HCT116 (cell line): Measurements from ENCODE around the gene DDX1. TPM values are rescaled to one million over a fixed set of nuclear protein-coding genes. Genes with fewer than 3 reads are reported as not detected.

ENCODE experiments used
- ATAC-seq: fragments of 200-7000 bp; cut with Tn5 transposase; 2 replicates; pipeline ENCODE4 v1.9.1; 2020; ENCODE audit warnings: mild to moderate bottlenecking, moderate library complexity
- BruUV-seq: library from RNA; stranded (reverse); fragments of 400-500 nt; replicated peaks from 2 replicates; lab custom pipeline; 2021; lab: Mats Ljungman, UMichigan
- CTCF ChIA-PET: fragments of 300-600 bp; sonication (Branson Sonifier 250); formaldehyde crosslinking; loops from one replicate; lab custom pipeline; 2021; ENCODE audit warnings: antibody characterized with exemption; lab: Charles Lee
- POLR2A ChIA-PET: fragments of 300-600, 350-600 bp; sonication (Branson Sonifier 250); formaldehyde crosslinking; loops from one replicate; lab custom pipeline; 2021; ENCODE audit warnings: antibody characterized with exemption; lab: Charles Lee
- RAD21 ChIA-PET, 2 experiments: fragments of 300-600 bp; sonication (Branson Sonifier 250); formaldehyde crosslinking; loops; one replicate each; lab custom pipeline; 2023; ENCODE audit warnings: low total read pairs in 2 of 2; ENCODE audit not compliant: uncharacterized antibody in 2 of 2, unreplicated experiment in 2 of 2, low non-redundant PET in 1 of 2; lab: Charles Lee
- DNase-seq: peaks from one replicate; pipeline ENCODE4 v3.0.0-alpha.2; 2010; ENCODE audit warnings: low read depth, low spot score
- H2AFZ ChIP-seq: fragments of 200-600 bp; shearing (Covaris generic), sonication (generic); 2 replicates; pipeline ENCODE4 v1.6.1; 2017; ENCODE audit warnings: low read depth, mixed run types, mixed read lengths, antibody characterized with exemption, low read length; ENCODE audit not compliant: poor library complexity, severe bottlenecking
- H3K27ac ChIP-seq: 2 replicates; pipeline ENCODE4 v1.5.1; 2012; ENCODE audit warnings: low read depth, low read length
- H3K27me3 ChIP-seq: fragments of 200-600 bp; sonication (generic); 2 replicates; pipeline ENCODE4 v1.6.1; 2016; ENCODE audit warnings: mixed run types, low read length, mixed read lengths; ENCODE audit not compliant: insufficient read depth
- H3K36me3 ChIP-seq, 2 experiments: fragments of 200-500 bp in 1 of 2; fragments of 200-600 bp in 1 of 2; sonication (Bioruptor generic) in 1 of 2; sonication (generic) in 1 of 2; 2 replicates each; pipeline versions ENCODE4 v1.5.1 to v1.6.1; 2014 to 2016; ENCODE audit warnings: low read length in 2 of 2, inconsistent platforms in 1 of 2, mixed read lengths in 1 of 2, mixed run types in 1 of 2; ENCODE audit not compliant: insufficient read depth in 2 of 2, control insufficient read depth in 1 of 2
- H3K4me1 ChIP-seq, 2 experiments: fragments of 200-600 bp in 1 of 2; sonication (generic) in 1 of 2; 2 replicates each; pipeline versions ENCODE4 v1.5.1 to v1.6.1; 2012 to 2017; ENCODE audit warnings: low read length in 2 of 2, inconsistent platforms in 1 of 2, mild to moderate bottlenecking in 1 of 2, mixed read lengths in 1 of 2, mixed run types in 1 of 2, moderate library complexity in 1 of 2; ENCODE audit not compliant: insufficient read depth in 2 of 2, control insufficient read depth in 1 of 2
- H3K4me2 ChIP-seq: fragments of 200-600 bp; sonication (generic); 2 replicates; pipeline ENCODE4 v1.6.1; 2017; ENCODE audit warnings: mixed run types, low read length, mixed read lengths
- H3K4me3 ChIP-seq, 2 experiments: fragments of 200-600 bp in 1 of 2; sonication (generic) in 1 of 2; replicated peaks in 1 of 2; 2 replicates each; pipeline ENCODE4 v1.5.1; 2011 to 2016; ENCODE audit warnings: low read length in 2 of 2, control low read depth in 1 of 2, low read depth in 1 of 2, mild to moderate bottlenecking in 1 of 2, mixed read lengths in 1 of 2, mixed run types in 1 of 2
- H3K79me2 ChIP-seq: fragments of 200-600 bp; sonication (generic); 2 replicates; pipeline ENCODE4 v1.6.1; 2017; ENCODE audit warnings: mild to moderate bottlenecking, mixed run types, low read length, moderate library complexity, mixed read lengths; ENCODE audit not compliant: insufficient read depth
- H3K9ac ChIP-seq: fragments of 200-600 bp; sonication (generic); 2 replicates; pipeline ENCODE4 v1.6.1; 2016; ENCODE audit warnings: low read length, mixed read lengths
- H3K9me2 ChIP-seq: fragments of 200-600 bp; sonication (generic), shearing (Covaris generic); 2 replicates; pipeline ENCODE4 v1.6.1; 2017; ENCODE audit warnings: mixed run types, mild to moderate bottlenecking, moderate library complexity; ENCODE audit not compliant: insufficient read depth
- H3K9me3 ChIP-seq, 2 experiments: fragments of 200-500 bp in 1 of 2; fragments of 200-600 bp in 1 of 2; sonication (Bioruptor generic) in 1 of 2; sonication (generic) in 1 of 2; 2 replicates each; pipeline ENCODE4 v1.6.1; 2014 to 2017; ENCODE audit warnings: low read length in 2 of 2, mixed read lengths in 2 of 2, inconsistent platforms in 1 of 2, low read depth in 1 of 2, mild to moderate bottlenecking in 1 of 2, mixed run types in 1 of 2, moderate library complexity in 1 of 2; ENCODE audit not compliant: control insufficient read depth in 1 of 2, insufficient read depth in 1 of 2
- H4K20me1 ChIP-seq: fragments of 200-600 bp; sonication (generic), shearing (Covaris generic); 2 replicates; pipeline ENCODE4 v1.6.1; 2017; ENCODE audit warnings: mixed run types, mild to moderate bottlenecking, moderate library complexity; ENCODE audit not compliant: insufficient read depth
- CBX3 ChIP-seq: IDR thresholded peaks from 2 replicates; pipeline ENCODE4 v1.6.1; 2012; ENCODE audit warnings: low read depth
- ELF1 ChIP-seq: IDR thresholded peaks from 2 replicates; pipeline ENCODE4 v1.6.1; 2012; ENCODE audit warnings: low read depth, borderline replicate concordance
- JUND ChIP-seq: IDR thresholded peaks from 2 replicates; pipeline ENCODE4 v1.6.1; 2012
- SRF ChIP-seq: IDR thresholded peaks from 2 replicates; pipeline ENCODE4 v1.6.1; 2012; ENCODE audit warnings: low read depth
- YY1 ChIP-seq: IDR thresholded peaks from 2 replicates; pipeline ENCODE4 v1.6.1; 2011; ENCODE audit warnings: low read length, low read depth, moderate library complexity, mild to moderate bottlenecking; ENCODE audit not compliant: insufficient replicate concordance; ENCODE audit errors: extremely low read depth
- ZBTB33 ChIP-seq: IDR thresholded peaks from 2 replicates; pipeline ENCODE4 v1.6.1; 2011; ENCODE audit warnings: mild to moderate bottlenecking, low read length, moderate library complexity; ENCODE audit not compliant: insufficient replicate concordance; ENCODE audit errors: extremely low read depth
- ZFX ChIP-seq: fragments of 450-650 bp; IDR thresholded peaks from 2 replicates; pipeline ENCODE4 v1.6.1; 2017
- intact Hi-C: fragments of 100-400 bp; cut with micrococcal nuclease; formaldehyde crosslinking; loops from 2 replicates; pipeline ENCODE4 v1.10.0; 2022
- total RNA-seq: library from RNA; stranded (reverse); gene quantifications from one replicate; pipeline ENCODE4 v1.2.1, GENCODE V29; 2021; ENCODE audit not compliant: unreplicated experiment

The DDX1 gene
- total RNA-seq, 1 experiment from 2014 or later = 117 TPM

GRCh38 chr2:15652801-15653200 lies 61.1 kb downstream of the DDX1 start:
- ChIA-PET RAD21 (no interaction called here), CTCF (no interaction called here), POLR2A (no interaction called here)
- Histone ChIP-seq H4K20me1 (no peaks in the 10 kb centered on the region), H3K27me3 (peaks cover 8% of the 10 kb centered on the region; the same call in 1 of the 2 replicates), H3K9me3 (no peaks in the 10 kb centered on the region), H3K4me3 (no peak overlapping the region), H3K79me2 (no peaks in the 10 kb centered on the region), H3K9me2 (no peaks in the 10 kb centered on the region), H3K36me3 (no peaks in the 10 kb centered on the region), H3K9ac (no peak overlapping the region), H3K4me2 (no peak overlapping the region), H2AFZ (no peak overlapping the region), H3K4me1 (no peaks in the 10 kb centered on the region), H3K27ac (no peak overlapping the region)
- ATAC-seq = no peak
- TF ChIP-seq ELF1 (no peak), ZFX (no peak), JUND (no peak), ZBTB33 (no peak), SRF (no peak), CBX3 (no peak), YY1 (no peak)
- BruUV-seq = no TSS peak
- DNase-seq = no peak
- intact Hi-C loops = no loop called here
